ENCODE measurements around the gene RGS3.

Gene RGS3

DNA sequence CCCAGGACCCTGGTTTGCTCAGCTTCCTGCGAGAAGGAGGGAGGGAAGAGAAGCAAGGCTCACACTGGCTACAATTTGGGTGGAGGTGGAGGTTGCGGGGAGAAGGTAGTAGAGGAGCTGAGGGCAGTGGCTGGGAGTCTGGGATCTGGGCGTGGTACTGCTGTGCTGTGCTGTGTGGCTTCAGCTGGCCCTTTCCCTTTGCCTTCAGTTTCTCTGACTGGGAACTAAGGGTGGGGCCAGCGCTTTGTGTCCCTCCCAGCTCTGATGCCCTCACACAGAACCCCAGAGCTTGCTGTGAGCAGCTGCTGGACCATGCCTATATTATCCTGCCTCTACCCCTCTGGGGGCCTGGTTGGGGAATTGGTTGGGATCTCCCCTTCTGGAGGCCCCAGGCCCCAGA, 60.9 kb downstream of the RGS3 start:
- TF ChIP-seq, protein P1, sequence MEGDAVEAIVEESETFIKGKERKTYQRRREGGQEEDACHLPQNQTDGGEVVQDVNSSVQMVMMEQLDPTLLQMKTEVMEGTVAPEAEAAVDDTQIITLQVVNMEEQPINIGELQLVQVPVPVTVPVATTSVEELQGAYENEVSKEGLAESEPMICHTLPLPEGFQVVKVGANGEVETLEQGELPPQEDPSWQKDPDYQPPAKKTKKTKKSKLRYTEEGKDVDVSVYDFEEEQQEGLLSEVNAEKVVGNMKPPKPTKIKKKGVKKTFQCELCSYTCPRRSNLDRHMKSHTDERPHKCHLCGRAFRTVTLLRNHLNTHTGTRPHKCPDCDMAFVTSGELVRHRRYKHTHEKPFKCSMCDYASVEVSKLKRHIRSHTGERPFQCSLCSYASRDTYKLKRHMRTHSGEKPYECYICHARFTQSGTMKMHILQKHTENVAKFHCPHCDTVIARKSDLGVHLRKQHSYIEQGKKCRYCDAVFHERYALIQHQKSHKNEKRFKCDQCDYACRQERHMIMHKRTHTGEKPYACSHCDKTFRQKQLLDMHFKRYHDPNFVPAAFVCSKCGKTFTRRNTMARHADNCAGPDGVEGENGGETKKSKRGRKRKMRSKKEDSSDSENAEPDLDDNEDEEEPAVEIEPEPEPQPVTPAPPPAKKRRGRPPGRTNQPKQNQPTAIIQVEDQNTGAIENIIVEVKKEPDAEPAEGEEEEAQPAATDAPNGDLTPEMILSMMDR (IDR thresholded peaks at IDR 0.05; ENCODE audit: low read depth, low read length, missing control alignments), result no peak
- no peaks in the 10 kb centered on the region for H3K27me3 ChIP-seq (replicated peaks)
- in situ Hi-C loops (cut with HindIII; ENCODE audit: low pct_ligation_motif_present, low sequenced_read_pairs), result no loop called here
- no peaks in the 10 kb centered on the region for H3K36me3 ChIP-seq (replicated peaks)
- no peak overlapping the region for H3K4me3 ChIP-seq (ENCODE audit: low read depth, low read length)
- DNase-seq, result no peak
- no peak overlapping the region for H3K27ac ChIP-seq

DNA sequence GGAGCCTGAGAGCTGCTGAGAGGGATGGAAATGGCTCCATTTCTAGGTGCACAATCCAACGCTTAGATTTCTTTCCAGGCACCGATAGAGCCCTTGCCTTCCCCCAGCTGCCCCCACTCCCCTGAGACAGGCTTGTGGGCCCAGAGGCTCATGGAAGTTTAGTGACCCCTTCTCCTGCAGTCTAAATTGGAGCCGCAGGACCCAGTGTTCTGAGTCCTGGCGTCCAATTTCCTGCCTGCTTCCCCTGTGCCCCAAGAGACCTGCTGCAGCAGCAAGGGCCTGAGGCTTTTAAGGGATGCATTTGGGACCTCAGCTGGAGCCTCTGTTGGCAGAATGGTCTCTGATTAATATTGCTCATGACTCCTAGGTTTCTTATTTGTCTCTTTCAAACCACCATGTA, 61.7 kb downstream of the RGS3 start:
- in situ Hi-C loops (cut with HindIII; ENCODE audit: low pct_ligation_motif_present, low sequenced_read_pairs), result no loop called here
- H3K36me3 ChIP-seq (replicated peaks), result no peaks in the 10 kb centered on the region
- no peak overlapping the region for H3K27ac ChIP-seq
- no peak overlapping the region for H3K4me3 ChIP-seq (ENCODE audit: low read depth, low read length)
- TF ChIP-seq, protein P1 (IDR thresholded peaks at IDR 0.05; ENCODE audit: low read depth, low read length, missing control alignments), result no peak
- no peaks in the 10 kb centered on the region for H3K27me3 ChIP-seq (replicated peaks)
- no peak for DNase-seq

DNA sequence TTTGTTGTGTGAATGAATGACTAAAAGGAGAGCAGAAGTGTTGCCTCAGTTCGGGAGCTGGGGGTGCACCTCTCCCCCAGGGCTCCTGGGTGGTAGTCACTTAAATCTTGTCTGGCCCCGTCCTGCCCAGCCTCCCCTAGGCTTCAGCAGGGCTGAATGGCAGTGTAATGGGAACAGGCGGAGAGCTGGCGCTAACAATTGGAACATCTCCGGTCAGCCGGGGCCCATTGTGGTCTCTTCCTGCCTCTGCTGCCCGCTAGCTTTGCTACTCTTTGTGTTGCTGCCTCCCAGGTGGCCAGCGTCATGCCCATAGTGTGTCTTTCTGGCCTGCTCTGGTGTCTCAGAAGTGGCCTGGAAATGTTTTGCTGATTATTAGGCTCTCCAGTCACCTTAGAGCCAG, 62.3 kb downstream of the RGS3 start:
- Histone ChIP-seq H3K36me3 (replicated peaks) (no peaks in the 10 kb centered on the region), H3K27me3 (replicated peaks) (no peaks in the 10 kb centered on the region), H3K4me3 (ENCODE audit: low read depth, low read length) (no peak overlapping the region), H3K27ac (no peak overlapping the region)
- TF ChIP-seq, protein P1 (IDR thresholded peaks at IDR 0.05; ENCODE audit: low read depth, low read length, missing control alignments), result no peak
- in situ Hi-C loops (cut with HindIII; ENCODE audit: low pct_ligation_motif_present, low sequenced_read_pairs), result no loop called here
- no peak for DNase-seq

DNA sequence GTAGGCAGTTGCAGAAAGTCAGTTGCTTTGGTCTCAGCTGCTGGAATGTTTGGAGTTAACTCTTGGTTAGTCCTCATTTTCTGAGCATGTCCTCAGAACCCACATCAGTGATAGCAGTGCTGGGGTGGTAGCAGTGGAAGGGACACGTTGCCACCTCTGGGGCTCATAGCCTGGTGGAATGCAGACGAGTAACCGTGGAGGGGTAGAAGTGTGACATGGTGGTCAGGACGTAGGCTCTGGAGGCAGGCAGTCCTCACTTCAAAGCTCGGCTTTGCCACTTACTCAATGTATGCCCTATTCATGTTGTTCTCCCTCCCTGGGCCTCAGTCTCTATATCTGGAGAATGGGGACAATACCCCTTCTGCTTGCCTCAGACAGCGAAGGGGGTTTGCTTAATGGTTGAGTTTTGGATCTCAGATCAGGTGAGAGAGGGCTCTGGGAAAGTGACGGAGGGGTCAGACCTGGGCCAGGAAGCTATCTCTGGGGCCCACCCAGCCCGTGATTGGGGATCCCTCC, 62.8 kb downstream of the RGS3 start:
- in situ Hi-C loops (cut with HindIII; ENCODE audit: low pct_ligation_motif_present, low sequenced_read_pairs), result no loop called here
- Histone ChIP-seq H3K36me3 (replicated peaks) (no peaks in the 10 kb centered on the region), H3K27ac (no peak overlapping the region), H3K4me3 (ENCODE audit: low read depth, low read length) (no peak overlapping the region), H3K27me3 (replicated peaks) (no peaks in the 10 kb centered on the region)
- TF ChIP-seq, protein P1 (IDR thresholded peaks at IDR 0.05; ENCODE audit: low read depth, low read length, missing control alignments), result no peak
- DNase-seq, result no peak

DNA sequence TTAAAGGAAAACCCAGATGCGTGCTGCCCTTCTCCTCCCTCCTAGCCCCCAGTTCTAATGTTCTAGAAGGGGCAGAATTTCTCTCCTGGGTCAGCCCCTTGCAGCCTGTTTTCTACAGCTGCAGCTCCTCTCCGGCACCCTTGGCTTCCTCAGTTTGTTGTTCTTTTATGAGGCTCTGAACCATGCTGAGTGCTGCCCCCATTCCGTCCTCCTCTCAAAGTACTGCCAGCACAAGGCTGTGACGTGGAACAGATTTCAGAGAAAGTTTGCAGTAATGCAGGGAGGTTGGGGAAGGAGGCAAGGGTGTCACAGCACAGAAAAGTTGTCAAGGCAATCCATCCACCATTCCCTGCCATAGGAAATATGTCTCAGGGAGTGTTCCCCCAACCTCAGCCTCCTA, 63.3 kb downstream of the RGS3 start:
- H3K4me3 ChIP-seq (ENCODE audit: low read depth, low read length), result no peak overlapping the region
- no peak overlapping the region for H3K27ac ChIP-seq
- H3K36me3 ChIP-seq (replicated peaks), result no peaks in the 10 kb centered on the region
- no peaks in the 10 kb centered on the region for H3K27me3 ChIP-seq (replicated peaks)
- no peak for DNase-seq
- TF ChIP-seq, protein P1 (IDR thresholded peaks at IDR 0.05; ENCODE audit: low read depth, low read length, missing control alignments), result no peak
- in situ Hi-C loops (cut with HindIII; ENCODE audit: low pct_ligation_motif_present, low sequenced_read_pairs), result no loop called here

DNA sequence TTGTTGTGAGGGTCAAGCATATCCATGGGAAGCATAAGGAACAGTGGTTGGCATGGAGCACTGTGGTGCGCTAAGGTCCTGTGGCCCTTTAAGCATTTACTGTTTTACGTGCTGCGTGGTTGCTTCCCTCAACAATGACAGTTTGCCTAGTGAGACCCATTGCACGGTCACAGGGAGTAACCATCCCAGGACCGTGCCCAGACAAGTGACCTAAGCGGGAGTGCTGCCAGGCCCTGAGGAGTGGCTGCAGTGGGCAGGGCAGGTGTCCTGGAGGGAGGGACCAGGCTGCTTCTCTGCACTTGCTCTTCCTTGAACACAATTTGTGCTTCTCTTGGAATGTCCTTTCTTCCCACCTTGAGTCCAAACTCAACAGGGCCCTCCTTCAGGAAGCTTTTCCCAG, 64.6 kb downstream of the RGS3 start:
- H3K36me3 ChIP-seq (replicated peaks), result no peaks in the 10 kb centered on the region
- TF ChIP-seq, protein P1 (IDR thresholded peaks at IDR 0.05; ENCODE audit: low read depth, low read length, missing control alignments), result no peak
- no peak for DNase-seq
- H3K4me3 ChIP-seq (ENCODE audit: low read depth, low read length), result no peak overlapping the region
- in situ Hi-C loops (cut with HindIII; ENCODE audit: low pct_ligation_motif_present, low sequenced_read_pairs), result no loop called here
- H3K27ac ChIP-seq, result no peak overlapping the region
- no peaks in the 10 kb centered on the region for H3K27me3 ChIP-seq (replicated peaks)

All from brain microvascular endothelial cell (primary cell).